Stimulated activated CD8-positive, alpha-beta memory T cell treated with anti-CD3 and anti-CD28 coated beads, Interleukin-15, amount 100 ng/mL, for 24 hours (primary cell): ENCODE measurements around the gene LASP1.
"Not testable (repeated sequence)": the region's sequence is repeated elsewhere in the genome, so short reads cannot be mapped to it uniquely, and the experiment has no call there.

Source experiments
- DNase-seq: peaks from one replicate; pipeline ENCODE4 v3.0.0-alpha.2; 2020; ENCODE audit warnings: low read depth

LASP1 gene

DNA sequence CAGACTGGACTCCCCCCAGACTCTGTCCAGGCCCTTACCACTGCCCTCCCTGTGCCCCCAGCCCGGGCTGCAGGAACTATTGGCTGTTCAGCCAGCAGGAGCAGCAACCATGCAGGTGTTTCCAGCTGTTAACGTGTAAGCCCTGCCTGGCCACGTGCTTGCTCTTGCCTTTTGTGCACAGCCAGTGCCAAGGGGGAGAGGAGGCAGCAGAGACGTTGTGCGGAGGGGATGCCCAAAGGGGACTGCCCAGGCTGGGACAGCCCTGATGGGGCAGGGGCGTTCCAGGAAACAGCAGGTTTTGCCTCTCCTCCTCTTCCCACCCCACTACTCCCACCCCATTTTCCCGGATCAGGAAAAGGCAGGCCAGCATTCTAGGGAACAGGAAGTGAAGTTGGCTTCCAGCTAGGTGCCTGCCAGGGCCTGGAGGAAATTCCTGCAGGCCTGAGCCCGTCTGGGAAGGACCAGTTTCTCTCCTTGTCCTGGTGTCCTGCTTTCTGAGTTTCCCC is 38.9 kb downstream of the LASP1 start:
- no peak for DNase-seq

DNA sequence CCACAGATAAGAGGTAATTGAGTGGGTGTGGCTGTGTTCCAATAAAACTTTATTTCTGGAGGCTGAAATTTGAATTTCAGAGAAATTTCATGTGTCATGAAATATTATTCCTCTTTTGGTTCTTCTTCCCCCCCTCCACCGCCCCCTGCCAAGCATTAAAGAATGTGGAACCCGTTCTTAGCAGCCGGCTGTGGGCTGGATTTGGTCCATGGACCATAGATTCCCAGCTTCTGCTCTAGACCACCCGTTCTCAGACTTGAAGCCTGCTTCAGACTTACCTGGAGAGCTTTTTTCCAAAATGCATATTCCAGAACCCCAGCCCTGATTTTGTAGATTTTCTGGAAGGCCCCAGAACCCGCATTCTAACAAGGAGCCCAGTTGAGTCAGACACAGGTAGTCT is 40.5 kb downstream of the LASP1 start:
- no peak for DNase-seq

DNA sequence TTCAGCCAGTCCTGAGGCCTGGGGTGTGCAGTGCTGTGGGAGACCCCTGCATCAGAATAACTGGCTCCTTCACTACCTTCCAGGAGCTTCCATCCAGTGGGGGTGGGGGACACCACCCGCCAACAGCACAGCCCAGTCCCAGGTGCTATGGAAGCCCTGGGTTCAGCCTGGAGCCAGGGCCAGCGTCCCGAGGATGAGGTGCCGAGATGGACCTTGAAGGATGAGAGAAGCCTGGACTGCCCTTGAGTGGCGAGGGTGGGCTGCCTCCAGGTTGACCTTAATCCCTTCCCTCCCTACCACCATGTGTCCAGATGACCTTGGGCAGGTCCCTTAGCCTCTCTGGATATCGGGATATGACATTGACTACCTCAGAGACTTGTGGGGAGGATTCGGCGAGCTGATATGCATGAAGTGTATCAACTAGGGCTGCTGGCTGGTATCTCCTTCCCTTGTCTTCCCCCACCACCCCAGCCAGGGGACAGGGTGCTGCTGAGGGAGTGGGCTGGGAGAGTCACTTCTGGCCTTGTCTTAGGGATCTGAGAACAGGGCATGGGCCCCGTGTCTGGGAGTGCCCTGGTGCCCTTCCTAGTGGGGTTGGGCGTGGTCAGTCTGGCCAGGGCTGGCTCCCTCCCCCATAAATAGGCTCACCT is 41.3 kb downstream of the LASP1 start:
- DNase-seq = no peak

DNA sequence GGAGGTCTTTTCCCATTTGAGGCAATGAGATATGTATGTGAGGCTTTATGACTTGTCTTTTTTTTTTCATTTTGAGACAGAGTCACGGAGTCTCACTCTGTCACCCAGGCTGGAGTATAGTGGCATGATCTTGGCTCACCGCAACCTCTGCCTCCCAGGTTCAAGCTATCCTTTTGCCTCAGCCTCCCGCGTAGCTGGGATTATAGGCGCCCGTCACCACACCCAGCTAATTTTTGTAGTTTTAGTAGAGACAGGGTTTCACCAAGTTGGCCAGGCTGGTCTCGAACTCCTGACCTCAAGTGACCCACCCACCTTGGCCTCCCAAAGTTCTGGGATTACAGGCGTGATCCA is 41.8 kb downstream of the LASP1 start:
- DNase-seq = not testable (repeated sequence)

DNA sequence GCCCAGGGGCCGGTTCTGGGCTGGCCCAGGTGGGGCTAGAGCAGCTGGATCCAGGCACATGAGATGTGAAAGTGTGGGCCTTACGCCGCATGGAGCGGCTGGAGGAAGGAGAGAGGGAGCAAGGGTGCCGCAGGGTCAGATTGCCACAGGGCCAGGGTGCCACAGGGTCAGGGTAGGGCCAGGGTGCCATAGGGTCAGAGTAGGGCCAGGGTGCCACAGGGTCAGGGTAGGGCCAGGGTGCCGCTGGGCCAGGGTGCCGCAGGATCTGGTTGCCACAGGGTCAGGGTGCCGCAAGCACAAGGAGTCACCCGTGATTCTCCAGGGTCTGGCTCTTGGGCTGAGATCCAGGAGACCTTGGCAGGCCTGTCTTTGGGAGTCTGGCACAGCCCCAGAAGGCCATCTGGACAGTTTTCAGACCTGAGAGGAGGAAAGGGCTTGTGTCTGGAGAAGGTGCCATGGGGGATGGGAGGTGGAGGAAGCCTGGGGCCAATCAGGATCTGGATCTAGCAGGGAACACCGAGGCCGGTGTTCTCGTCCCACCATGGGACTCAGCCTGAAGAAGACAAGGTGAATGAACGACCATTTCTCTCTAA is 42.5 kb downstream of the LASP1 start:
- no peak for DNase-seq

DNA sequence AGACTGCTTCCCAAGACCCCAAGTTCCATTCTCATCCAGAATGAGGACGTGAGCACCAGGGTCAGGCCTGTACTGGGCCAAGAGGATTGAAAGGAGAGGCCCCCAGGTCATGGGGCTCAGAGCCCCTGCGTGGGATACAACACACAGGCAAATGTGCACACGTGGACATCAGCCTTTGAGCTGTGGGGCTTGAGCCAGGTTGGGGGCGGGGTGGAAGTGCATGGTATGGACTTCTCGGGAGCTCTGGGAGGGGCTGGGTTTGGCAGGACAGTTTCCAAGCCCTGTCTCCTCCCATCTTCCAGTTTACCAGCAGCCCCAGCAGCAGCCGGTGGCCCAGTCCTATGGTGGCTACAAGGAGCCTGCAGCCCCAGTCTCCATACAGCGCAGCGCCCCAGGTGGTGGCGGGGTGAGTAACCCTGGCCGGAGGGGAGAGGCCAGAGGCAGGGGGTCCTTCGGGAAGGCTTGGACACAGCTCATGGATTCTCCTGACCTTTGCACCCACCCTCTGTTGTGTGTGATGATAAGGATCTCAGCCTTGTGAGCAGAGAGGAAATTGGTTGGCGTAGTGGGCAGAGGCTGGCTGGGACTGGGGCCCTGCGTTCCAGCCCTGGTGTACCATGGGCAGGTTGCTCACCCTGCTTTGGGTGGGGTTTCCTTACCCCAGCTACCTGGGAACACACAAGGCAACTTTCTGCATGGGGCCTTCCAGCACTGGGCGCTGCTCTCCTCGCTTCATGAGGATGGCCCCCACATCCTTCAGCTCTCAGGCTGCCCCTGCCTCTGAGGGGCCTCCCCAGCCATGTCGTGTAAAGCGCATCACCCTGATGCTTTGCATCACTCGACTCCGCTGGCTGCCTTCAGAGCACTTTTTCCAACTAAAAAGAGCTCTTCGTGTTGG is 45.1 kb downstream of the LASP1 start:
- no peak for DNase-seq

DNA sequence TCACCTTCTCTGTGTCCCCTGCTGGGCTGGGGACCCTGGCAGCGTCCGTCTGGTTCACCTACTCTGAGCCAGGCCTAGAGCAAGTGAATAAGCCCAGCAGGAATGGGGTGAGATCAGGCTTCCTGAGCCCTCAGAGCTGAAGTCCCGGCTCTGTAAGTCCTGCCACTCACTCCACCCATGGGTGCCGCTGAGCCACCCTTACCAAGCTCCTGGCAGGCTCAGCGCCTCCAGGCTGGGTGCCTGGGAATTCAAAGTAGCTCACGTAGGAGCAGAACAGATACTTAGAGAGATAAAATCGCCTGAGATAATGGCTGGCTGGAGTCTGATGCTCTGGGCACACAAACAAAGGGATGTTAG is 45.8 kb downstream of the LASP1 start:
- DNase-seq = no peak

DNA sequence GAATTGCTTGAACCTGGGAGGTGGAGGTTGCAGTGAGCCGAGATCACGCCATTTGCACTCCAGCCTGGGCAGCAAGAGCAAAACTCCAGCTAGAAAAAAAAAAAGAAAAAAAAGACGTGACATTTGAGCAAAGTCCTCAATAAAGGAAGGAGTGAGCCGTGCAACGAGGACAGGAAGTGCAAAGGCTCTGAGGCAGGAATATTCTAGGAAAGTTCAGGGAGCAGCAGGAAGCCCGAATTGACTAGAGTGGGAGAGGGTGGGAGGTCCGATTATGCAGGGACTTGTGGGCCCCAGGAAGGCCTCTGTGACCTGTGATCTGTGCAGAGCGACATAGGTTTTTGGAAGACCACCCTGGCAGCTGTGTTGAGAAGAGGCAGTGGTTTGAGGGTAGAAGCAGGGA is 46.9 kb downstream of the LASP1 start:
- DNase-seq = no peak

DNA sequence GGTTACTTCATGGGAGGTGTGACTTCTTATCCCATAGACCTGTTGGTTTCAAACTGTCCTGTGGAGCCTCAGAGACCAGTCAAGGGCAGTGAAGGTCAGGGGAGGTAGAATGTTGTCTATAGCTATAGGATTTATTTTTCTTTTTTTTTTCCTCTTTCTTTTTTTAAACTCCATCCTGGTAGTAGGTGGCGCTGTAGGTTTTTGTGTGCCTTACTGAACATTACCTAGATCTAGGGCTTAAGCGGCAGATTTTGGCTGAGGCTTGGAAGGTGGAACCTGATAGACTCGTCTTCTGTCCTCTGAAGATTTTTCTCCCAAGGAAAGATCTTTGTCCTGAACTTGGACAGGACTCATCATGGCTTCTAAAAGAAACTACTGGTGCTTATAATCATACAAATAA is 47.4 kb downstream of the LASP1 start:
- no peak for DNase-seq

DNA sequence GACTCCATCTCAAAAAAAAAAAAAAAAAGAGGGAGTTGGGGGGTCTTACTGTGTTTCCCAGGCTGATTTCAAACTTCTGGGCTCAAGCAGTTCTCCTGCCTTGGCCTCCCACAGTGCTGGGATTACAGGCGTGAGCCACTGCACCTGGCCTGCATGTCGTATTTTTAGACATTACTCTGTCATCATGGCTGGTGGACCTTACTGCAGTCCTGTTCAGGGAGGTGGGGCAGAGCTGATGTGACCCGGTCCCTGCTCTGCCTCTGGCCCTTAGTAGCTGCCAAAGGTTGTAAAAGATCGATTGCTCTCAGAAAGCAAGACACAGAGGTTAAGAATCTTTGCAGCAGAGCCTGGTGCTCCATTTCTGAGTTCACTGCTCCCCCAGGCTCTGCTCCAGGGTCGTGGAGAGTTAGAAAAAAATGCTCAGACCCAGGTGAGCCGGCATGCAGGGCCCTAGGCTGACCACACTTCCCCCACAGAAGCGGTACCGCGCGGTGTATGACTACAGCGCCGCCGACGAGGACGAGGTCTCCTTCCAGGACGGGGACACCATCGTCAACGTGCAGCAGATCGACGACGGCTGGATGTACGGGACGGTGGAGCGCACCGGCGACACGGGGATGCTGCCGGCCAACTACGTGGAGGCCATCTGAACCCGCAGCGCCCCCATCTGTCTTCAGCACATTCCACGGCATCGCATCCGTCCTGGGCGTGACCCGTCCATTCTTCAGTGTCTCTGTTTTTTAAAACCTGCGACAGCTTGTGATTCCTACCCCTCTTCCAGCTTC is 48.5 kb downstream of the LASP1 start:
- no peak for DNase-seq

DNA sequence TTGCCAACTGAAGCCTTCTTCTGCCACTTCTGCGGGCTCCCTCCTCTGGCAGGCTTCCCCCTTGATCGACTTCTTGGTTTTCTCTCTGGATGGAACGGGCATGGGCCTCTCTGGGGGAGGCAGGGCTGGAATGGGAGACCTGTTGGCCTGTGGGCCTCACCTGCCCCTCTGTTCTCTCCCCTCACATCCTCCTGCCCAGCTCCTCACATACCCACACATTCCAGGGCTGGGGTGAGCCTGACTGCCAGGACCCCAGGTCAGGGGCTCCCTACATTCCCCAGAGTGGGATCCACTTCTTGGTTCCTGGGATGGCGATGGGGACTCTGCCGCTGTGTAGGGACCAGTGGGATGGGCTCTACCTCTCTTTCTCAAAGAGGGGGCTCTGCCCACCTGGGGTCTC is 49.1 kb downstream of the LASP1 start:
- no peak for DNase-seq

DNA sequence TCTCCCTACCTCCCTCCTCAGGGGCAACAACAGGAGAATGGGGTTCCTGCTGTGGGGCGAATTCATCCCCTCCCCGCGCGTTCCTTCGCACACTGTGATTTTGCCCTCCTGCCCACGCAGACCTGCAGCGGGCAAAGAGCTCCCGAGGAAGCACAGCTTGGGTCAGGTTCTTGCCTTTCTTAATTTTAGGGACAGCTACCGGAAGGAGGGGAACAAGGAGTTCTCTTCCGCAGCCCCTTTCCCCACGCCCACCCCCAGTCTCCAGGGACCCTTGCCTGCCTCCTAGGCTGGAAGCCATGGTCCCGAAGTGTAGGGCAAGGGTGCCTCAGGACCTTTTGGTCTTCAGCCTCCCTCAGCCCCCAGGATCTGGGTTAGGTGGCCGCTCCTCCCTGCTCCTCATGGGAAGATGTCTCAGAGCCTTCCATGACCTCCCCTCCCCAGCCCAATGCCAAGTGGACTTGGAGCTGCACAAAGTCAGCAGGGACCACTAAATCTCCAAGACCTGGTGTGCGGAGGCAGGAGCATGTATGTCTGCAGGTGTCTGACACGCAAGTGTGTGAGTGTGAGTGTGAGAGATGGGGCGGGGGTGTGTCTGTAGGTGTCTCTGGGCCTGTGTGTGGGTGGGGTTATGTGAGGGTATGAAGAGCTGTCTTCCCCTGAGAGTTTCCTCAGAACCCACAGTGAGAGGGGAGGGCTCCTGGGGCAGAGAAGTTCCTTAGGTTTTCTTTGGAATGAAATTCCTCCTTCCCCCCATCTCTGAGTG is 49.6 kb downstream of the LASP1 start:
- no peak for DNase-seq

DNA sequence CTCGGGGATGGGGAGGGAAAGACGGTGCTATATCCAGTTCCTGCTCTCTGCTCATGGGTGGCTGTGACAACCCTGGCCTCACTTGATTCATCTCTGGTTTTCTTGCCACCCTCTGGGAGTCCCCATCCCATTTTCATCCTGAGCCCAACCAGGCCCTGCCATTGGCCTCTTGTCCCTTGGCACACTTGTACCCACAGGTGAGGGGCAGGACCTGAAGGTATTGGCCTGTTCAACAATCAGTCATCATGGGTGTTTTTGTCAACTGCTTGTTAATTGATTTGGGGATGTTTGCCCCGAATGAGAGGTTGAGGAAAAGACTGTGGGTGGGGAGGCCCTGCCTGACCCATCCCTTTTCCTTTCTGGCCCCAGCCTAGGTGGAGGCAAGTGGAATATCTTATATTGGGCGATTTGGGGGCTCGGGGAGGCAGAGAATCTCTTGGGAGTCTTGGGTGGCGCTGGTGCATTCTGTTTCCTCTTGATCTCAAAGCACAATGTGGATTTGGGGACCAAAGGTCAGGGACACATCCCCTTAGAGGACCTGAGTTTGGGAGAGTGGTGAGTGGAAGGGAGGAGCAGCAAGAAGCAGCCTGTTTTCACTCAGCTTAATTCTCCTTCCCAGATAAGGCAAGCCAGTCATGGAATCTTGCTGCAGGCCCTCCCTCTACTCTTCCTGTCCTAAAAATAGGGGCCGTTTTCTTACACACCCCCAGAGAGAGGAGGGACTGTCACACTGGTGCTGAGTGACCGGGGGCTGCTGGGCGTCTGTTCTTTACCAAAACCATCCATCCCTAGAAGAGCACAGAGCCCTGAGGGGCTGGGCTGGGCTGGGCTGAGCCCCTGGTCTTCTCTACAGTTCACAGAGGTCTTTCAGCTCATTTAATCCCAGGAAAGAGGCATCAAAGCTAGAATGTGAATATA is 50.8 kb downstream of the LASP1 start:
- no peak for DNase-seq

DNA sequence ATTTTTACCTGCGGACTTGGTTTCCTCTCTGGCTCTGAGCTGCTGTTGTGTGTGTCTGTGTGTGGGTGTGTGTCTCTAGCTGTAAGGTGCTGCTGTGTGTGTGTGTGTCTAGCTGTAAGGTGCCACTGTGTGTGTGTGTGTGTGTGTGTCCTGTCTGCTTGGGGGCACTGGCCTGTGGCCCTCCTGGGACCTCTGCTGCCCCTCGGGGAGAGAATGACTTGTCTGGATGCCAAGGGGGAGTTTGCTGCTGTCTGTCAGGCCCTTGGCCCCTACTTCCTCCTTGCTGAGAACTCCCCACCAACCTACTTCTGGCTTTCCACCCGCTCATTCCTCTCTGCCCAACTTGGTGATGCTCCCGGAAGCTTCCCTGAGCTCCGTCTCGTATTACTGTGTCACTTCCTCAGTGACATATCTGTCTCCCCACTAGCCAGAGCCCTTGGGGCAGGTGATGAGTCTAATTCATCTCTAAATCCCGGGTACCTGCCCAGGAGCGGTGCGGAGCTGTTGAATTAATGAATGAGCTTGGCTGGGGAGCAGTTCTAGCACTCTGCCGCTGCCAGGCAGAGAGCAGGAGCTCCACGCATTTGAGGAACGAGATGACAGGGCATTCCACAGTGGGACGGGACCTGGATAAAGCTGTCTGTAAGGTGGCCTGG is 52.0 kb downstream of the LASP1 start:
- DNase-seq = no peak

DNA sequence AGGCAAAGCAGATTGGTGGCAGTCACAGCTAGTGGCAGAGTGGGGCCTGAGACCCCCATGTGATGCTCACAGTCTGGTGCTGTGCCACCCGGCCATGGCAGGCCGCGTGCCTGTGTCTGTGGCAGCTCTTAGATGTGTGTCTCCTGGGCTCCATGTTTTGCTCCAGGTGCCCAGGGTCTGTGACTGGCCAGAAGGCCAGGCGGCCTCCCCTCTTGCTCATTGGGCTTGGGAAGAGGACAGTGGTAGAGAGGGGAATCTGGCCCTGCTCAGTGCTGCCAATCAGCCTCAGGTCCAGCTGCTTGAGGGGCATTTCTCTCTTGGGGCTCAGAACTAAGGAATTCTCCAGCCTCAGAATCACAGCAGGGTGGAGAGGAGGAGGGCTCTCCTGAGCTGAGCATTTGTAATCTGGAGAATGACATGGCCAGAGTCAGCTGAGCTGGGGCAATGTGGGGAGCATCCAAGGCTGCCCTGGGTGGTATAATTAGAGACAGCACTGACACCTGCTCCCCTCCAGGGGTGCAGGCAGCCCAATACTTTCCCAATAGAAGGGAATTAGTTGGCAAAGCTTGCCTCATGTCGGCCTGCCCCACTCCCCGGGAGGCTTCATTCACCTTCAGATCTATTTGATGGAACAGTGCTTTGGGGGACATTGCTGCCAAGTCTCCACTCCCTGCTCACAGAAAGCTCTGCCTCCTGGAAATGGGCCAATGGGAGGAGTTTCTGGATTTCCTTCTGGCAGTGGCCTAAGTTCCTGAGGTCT is 52.9 kb downstream of the LASP1 start:
- DNase-seq = no peak

DNA sequence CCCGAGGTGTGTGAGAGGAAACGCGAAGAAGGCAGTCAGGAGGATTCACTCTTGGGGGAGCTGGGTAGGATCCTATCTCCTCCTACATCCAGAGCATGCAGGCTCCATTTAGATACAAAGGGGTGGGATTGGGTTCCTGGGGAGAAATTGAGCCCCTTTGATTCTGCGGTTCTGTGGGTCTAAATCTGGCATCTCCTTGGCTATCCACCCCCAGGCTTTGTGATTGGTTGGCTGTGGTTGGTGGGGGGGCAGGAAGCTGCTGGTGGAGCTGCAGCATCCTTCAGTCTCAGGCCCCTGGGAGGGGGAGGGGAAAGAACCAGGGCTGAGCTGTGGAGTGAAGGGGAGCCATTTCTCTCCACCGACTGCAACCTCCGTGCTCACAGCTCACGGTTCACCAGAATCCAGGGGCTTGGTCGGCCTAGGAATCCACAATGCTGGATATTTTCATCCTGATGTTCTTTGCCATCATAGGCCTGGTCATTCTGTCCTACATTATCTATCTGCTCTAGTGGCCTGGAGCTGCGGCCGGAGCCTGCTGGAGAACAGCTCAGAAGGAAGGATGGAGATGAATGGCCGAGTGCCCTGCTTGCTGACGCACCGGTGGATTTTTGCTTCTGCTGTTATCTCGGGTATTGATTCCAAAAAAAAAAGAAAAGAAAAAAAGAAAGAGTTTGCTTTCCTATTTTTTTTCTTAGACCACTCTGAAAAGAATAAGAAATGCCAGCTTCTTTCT is 55.6 kb downstream of the LASP1 start, which contains the start of gene LASP1NB:
Gene LASP1NB (plus strand): TSS at position 352 of the 733 bp plus-strand sequence.
- no peak for DNase-seq

DNA sequence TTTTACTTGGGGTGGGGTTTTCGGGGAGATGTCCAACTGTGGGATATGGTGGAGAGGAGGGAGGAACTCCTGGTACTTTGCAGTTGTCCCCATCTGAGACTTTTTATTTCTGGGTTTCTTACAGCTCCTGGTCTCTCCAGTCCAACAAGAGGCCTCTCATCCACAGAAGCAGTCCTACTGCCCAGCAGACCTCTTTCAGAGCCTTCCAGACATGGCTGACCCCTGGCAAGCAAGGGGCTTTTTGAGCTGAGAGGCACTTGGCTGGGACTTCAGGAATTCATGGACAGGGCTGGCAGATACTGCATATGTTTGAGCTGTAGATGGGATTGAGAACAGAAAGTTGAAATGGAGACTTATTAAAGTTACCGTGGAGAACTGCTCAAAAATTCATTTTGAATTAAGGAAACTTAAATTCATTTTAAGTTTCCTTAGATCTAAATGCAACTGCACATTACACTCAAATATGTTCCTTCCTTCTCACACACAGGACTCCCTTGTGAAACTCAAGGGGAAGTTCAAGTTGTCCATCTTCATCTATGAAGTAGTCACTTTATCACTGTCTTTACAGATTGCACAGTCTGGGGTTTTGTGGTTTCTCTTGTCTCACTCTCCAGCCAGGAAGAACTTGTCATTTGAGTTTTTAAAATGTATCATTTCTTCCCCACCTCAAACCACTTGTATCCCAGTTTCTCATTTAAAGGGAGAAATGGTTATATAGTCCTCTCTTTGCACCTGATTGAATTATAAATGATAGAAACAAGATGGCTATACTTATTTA is 56.6 kb downstream of the LASP1 start:
- no peak for DNase-seq

DNA sequence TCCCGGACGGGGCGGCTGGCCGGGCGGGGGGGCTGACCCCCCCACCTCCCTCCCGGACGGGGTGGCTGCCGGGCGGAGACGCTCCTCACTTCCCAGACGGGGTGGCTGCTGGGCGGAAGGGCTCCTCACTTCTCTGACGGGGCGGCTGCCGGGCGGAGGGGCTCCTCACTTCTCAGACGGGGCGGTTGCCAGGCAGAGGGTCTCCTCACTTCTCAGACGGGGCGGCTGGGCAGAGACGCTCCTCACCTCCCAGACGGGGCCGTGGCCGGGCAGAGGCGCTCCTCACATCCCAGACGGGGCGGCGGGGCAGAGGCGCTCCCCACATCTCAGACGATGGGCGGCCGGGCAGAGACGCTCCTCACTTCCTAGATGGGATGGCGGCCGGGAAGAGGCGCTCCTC is 60.9 kb downstream of the LASP1 start:
- DNase-seq = not testable (repeated sequence)
